Activated CD8-positive, alpha-beta T cell treated with anti-CD3 and anti-CD28 coated beads, Interleukin-2, amount 10 ng/mL, durations not matched to agents 7 days and 5 days (primary cell): ENCODE data around the gene RAPGEF2. TPM values are rescaled to one million over a fixed set of nuclear protein-coding genes. Genes with fewer than 3 reads are reported as not detected.

Source experiments
- ATAC-seq: fragments of 150-1000 bp; cut with Tn5 transposase; one replicate; pipeline ENCODE4 v1.10.0; 2021; ENCODE audit warnings: moderate library complexity
- CTCF ChIA-PET: fragments of 350-600 bp; sonication (Branson Sonifier 250); formaldehyde crosslinking; loops from one replicate; lab custom pipeline; 2021; ENCODE audit warnings: antibody characterized with exemption; lab: Charles Lee
- POLR2A ChIA-PET: fragments of 350-600 bp; sonication (Branson Sonifier 250); formaldehyde crosslinking; loops from one replicate; lab custom pipeline; 2021; ENCODE audit warnings: antibody characterized with exemption; lab: Charles Lee
- DNase-seq: peaks from one replicate; pipeline ENCODE4 v3.0.0-alpha.2; 2020
- H3K27ac Mint-ChIP-seq: one replicate; pipeline ENCODE4 v1.8.0; 2021; ENCODE audit warnings: mild to moderate bottlenecking, mixed read lengths
- H3K27me3 Mint-ChIP-seq: one replicate; pipeline ENCODE4 v1.8.0; 2021; ENCODE audit warnings: low read depth, mixed read lengths
- H3K36me3 Mint-ChIP-seq: one replicate; pipeline ENCODE4 v1.8.0; 2021; ENCODE audit warnings: low read depth, mixed read lengths
- H3K4me1 Mint-ChIP-seq: one replicate; pipeline ENCODE4 v1.8.0; 2021; ENCODE audit warnings: low read depth, mixed read lengths
- H3K4me3 Mint-ChIP-seq: one replicate; pipeline ENCODE4 v1.8.0; 2021; ENCODE audit warnings: mild to moderate bottlenecking, mixed read lengths
- H3K9me3 Mint-ChIP-seq: one replicate; pipeline ENCODE4 v1.8.0; 2022; ENCODE audit warnings: mixed read lengths; ENCODE audit not compliant: insufficient read depth
- total RNA-seq, 2 experiments: library from RNA; stranded (reverse); gene quantifications; one replicate each; pipeline ENCODE4 v1.2.3, GENCODE V29; 2021

The RAPGEF2 gene
- total RNA-seq, 2 experiments from 2014 or later: 10.4 to 12.2 TPM

DNA sequence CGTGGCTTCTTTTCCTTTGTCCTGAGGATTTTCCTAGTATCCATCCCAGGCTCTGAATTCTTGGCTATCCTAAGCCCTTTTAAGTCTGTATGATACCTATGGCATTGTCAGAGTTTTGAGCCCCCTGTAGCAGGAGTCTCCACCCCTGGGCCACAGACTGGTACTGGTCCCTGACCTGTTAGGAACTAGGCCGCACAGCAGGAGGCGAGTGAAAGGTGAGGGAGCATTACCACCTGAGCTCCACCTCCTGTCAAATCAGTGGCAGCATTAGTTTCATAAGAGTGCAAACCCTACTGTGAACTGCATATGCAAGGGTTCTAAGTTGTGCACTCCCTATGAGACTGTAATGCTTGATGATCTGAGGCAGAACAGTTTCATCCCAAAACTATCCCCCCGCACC is 216.1 kb downstream of the RAPGEF2 start:
- H3K27ac Mint-ChIP-seq: no peak overlapping the region
- H3K27me3 Mint-ChIP-seq: no peaks in the 10 kb centered on the region
- DNase-seq (no peak), ATAC-seq (no peak)
- H3K4me3 Mint-ChIP-seq: no peak overlapping the region
- H3K9me3 Mint-ChIP-seq: no peaks in the 10 kb centered on the region
- POLR2A ChIA-PET: no interaction called here
- H3K36me3 Mint-ChIP-seq: peaks cover 11% of the 10 kb centered on the region
- CTCF ChIA-PET: interaction anchor here (1.5 kb wide), 1 partner anchor 115 kb away, joined by 3 read pairs; no protein-coding TSS in a partner anchor
- no peaks in the 10 kb centered on the region for H3K4me1 Mint-ChIP-seq

GRCh38 chr4:159326480-159326879 is 223.6 kb downstream of the RAPGEF2 start:
- DNase-seq: no peak
- no peaks in the 10 kb centered on the region for H3K9me3 Mint-ChIP-seq
- ChIA-PET POLR2A (no interaction called here), CTCF (no interaction called here)
- no peaks in the 10 kb centered on the region for H3K27me3 Mint-ChIP-seq
- peaks cover 14% of the 10 kb centered on the region for H3K36me3 Mint-ChIP-seq
- H3K27ac Mint-ChIP-seq: no peak overlapping the region
- no peak for ATAC-seq
- H3K4me3 Mint-ChIP-seq: no peak overlapping the region
- H3K4me1 Mint-ChIP-seq: no peaks in the 10 kb centered on the region

DNA sequence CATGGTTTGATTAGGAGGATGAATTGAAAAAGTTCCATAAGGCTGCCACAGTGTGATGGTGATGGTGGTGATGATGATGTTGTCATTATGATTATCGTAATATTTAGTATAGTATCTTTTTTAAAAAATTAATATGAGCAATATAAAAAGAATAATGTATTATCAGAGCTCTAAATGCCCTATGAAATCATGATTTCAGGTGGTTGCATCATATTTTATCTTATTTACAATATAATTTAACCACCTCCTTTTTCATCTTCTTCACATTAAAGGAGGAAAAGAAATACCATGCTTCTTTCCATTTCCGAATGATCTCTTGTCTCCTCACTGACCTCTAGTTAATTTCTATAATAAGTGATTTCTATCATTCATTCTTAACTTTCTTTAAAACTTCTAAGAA is 225.9 kb downstream of the RAPGEF2 start:
- no peaks in the 10 kb centered on the region for H3K9me3 Mint-ChIP-seq
- CTCF ChIA-PET: no interaction called here
- no peak overlapping the region for H3K27ac Mint-ChIP-seq
- ATAC-seq: no peak
- H3K27me3 Mint-ChIP-seq: no peaks in the 10 kb centered on the region
- POLR2A ChIA-PET: no interaction called here
- peaks cover 9% of the 10 kb centered on the region for H3K36me3 Mint-ChIP-seq
- no peaks in the 10 kb centered on the region for H3K4me1 Mint-ChIP-seq
- H3K4me3 Mint-ChIP-seq: no peak overlapping the region
- no peak for DNase-seq

GRCh38 chr4:159334461-159334860 is 231.6 kb downstream of the RAPGEF2 start:
- no peaks in the 10 kb centered on the region for H3K4me1 Mint-ChIP-seq
- ATAC-seq (no peak), DNase-seq (no peak)
- H3K4me3 Mint-ChIP-seq: no peak overlapping the region
- ChIA-PET POLR2A (no interaction called here), CTCF (no interaction called here)
- no peaks in the 10 kb centered on the region for H3K9me3 Mint-ChIP-seq
- H3K36me3 Mint-ChIP-seq: peaks cover 16% of the 10 kb centered on the region
- H3K27me3 Mint-ChIP-seq: no peaks in the 10 kb centered on the region
- H3K27ac Mint-ChIP-seq: no peak overlapping the region

- DNase-seq (no peak), ATAC-seq (no peak)
- H3K36me3 Mint-ChIP-seq: peaks cover 22% of the 10 kb centered on the region
- no peaks in the 10 kb centered on the region for H3K27me3 Mint-ChIP-seq
- H3K9me3 Mint-ChIP-seq: no peaks in the 10 kb centered on the region
- CTCF ChIA-PET: no interaction called here
- POLR2A ChIA-PET: no interaction called here
- H3K27ac Mint-ChIP-seq: no peak overlapping the region
- H3K4me3 Mint-ChIP-seq: no peak overlapping the region
- H3K4me1 Mint-ChIP-seq: no peaks in the 10 kb centered on the region
Observed at GRCh38 chr4:159337041-159337440, 234.2 kb downstream of the RAPGEF2 start.

- H3K27ac Mint-ChIP-seq: no peak overlapping the region
- H3K4me1 Mint-ChIP-seq: no peaks in the 10 kb centered on the region
- POLR2A ChIA-PET: no interaction called here
- CTCF ChIA-PET: interaction anchor here (1.4 kb wide), 1 partner anchor 139 kb away, joined by 3 read pairs; no protein-coding TSS in a partner anchor
- H3K36me3 Mint-ChIP-seq: peaks cover 25% of the 10 kb centered on the region
- DNase-seq (no peak), ATAC-seq (no peak)
- no peaks in the 10 kb centered on the region for H3K27me3 Mint-ChIP-seq
- no peak overlapping the region for H3K4me3 Mint-ChIP-seq
- no peaks in the 10 kb centered on the region for H3K9me3 Mint-ChIP-seq
Observed at GRCh38 chr4:159341522-159341921, 238.6 kb downstream of the RAPGEF2 start.

- Mint-ChIP-seq H3K4me1 (no peaks in the 10 kb centered on the region), H3K36me3 (peaks cover 25% of the 10 kb centered on the region), H3K9me3 (no peaks in the 10 kb centered on the region), H3K27me3 (no peaks in the 10 kb centered on the region), H3K4me3 (no peak overlapping the region), H3K27ac (no peak overlapping the region)
- CTCF ChIA-PET: interaction anchor here (1.4 kb wide), 1 partner anchor 140 kb away, joined by 3 read pairs; no protein-coding TSS in a partner anchor
- POLR2A ChIA-PET: no interaction called here
- no peak for ATAC-seq
- DNase-seq: no peak
Observed at GRCh38 chr4:159342374-159342773, 239.5 kb downstream of the RAPGEF2 start.

DNA sequence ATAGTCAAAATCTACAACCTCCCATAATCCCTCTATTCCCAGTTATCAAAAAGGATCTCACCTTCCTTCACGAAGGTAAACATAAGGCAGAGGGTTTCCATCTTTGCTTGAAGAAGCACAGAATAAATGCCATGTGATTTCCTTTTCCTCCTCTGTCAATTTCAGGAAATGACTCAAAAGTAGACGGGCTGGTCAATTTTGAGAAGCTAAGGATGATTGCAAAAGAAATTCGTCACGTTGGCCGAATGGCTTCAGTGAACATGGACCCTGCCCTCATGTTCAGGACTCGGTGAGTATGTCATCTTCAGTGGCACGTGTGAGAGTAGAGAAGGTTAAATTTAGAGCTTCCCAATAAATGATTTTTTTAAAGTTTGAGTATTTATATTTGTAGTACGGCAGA is 240.2 kb downstream of the RAPGEF2 start:
- no peak for DNase-seq
- H3K4me1 Mint-ChIP-seq: no peaks in the 10 kb centered on the region
- ChIA-PET POLR2A (no interaction called here), CTCF (no interaction called here)
- no peak overlapping the region for H3K27ac Mint-ChIP-seq
- no peaks in the 10 kb centered on the region for H3K27me3 Mint-ChIP-seq
- H3K9me3 Mint-ChIP-seq: no peaks in the 10 kb centered on the region
- no peak overlapping the region for H3K4me3 Mint-ChIP-seq
- no peak for ATAC-seq
- peaks cover 25% of the 10 kb centered on the region for H3K36me3 Mint-ChIP-seq

DNA sequence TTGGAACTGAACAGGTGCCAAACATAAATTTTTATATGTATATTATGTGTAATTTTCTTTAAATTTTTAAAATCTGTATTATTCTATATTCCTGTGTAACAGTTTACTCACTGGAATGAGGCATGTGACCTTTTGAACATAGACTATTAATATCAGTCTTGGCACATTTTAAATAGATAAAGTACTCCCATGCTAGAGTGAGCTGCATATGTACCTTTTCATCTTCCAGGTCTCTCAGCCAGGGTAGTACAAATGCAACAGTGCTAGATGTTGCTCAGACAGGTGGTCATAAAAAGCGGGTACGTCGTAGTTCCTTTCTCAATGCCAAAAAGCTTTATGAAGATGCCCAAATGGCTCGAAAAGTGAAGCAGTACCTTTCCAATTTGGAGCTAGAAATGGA is 242.0 kb downstream of the RAPGEF2 start:
- Mint-ChIP-seq H3K4me3 (no peak overlapping the region), H3K4me1 (no peaks in the 10 kb centered on the region), H3K27me3 (no peaks in the 10 kb centered on the region), H3K9me3 (no peaks in the 10 kb centered on the region), H3K36me3 (peaks cover 20% of the 10 kb centered on the region), H3K27ac (no peak overlapping the region)
- ATAC-seq (no peak), DNase-seq (no peak)
- CTCF ChIA-PET: no interaction called here
- POLR2A ChIA-PET: no interaction called here

- Mint-ChIP-seq H3K4me1 (no peaks in the 10 kb centered on the region), H3K27ac (no peak overlapping the region), H3K36me3 (peaks cover 19% of the 10 kb centered on the region), H3K27me3 (no peaks in the 10 kb centered on the region), H3K4me3 (no peak overlapping the region), H3K9me3 (no peaks in the 10 kb centered on the region)
- POLR2A ChIA-PET: no interaction called here
- DNase-seq: no peak
- CTCF ChIA-PET: interaction anchor here (0.7 kb wide), 1 partner anchor 16 kb away, joined by 4 read pairs; no protein-coding TSS in a partner anchor
- ATAC-seq: no peak
Observed at GRCh38 chr4:159346681-159347080, 243.8 kb downstream of the RAPGEF2 start.

GRCh38 chr4:159347813-159348212 is 244.9 kb downstream of the RAPGEF2 start:
- DNase-seq (no peak), ATAC-seq (no peak)
- ChIA-PET POLR2A (no interaction called here), CTCF (no interaction called here)
- Mint-ChIP-seq H3K36me3 (peaks cover 9% of the 10 kb centered on the region), H3K27ac (no peak overlapping the region), H3K4me1 (no peaks in the 10 kb centered on the region), H3K4me3 (no peak overlapping the region), H3K9me3 (no peaks in the 10 kb centered on the region), H3K27me3 (no peaks in the 10 kb centered on the region)

DNA sequence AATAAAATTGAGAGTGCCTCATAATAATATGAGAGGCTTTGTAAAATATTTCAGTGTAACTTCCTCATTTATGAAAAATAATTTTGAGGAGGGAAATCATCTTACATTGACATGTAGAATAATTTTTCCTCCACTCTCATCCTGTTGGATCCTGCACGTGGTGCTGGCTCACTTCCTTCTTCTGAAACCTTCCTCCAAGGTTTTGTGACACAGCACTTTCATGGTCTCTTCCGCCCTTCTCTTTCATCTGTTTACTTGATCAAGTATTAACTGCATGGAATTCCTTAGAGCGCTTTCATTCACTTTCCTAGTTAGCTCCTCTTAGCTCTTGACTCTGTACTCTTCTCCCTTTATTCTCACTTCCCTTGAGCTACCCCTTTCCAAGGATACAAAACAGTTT is 246.5 kb downstream of the RAPGEF2 start:
- CTCF ChIA-PET: no interaction called here
- POLR2A ChIA-PET: no interaction called here
- no peaks in the 10 kb centered on the region for H3K27me3 Mint-ChIP-seq
- no peaks in the 10 kb centered on the region for H3K9me3 Mint-ChIP-seq
- H3K4me1 Mint-ChIP-seq: no peaks in the 10 kb centered on the region
- ATAC-seq: no peak
- H3K27ac Mint-ChIP-seq: no peak overlapping the region
- no peak overlapping the region for H3K4me3 Mint-ChIP-seq
- DNase-seq: no peak
- H3K36me3 Mint-ChIP-seq: peaks cover 5% of the 10 kb centered on the region

DNA sequence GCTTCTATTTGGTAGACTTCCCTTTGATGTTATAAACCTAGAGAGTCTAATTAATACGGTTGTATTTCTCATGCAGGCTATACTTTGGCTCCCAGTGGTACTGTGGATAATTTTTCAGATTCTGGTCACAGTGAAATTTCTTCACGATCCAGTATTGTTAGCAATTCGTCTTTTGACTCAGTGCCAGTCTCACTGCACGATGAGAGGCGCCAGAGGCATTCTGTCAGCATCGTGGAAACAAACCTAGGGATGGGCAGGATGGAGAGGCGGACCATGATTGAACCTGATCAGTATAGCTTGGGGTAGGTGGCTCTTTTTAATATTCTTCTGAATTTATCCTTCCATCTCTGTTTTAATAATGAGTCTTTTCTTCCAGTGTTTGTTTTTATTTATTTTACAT is 249.7 kb downstream of the RAPGEF2 start:
- ChIA-PET CTCF (no interaction called here), POLR2A (no interaction called here)
- Mint-ChIP-seq H3K4me1 (no peaks in the 10 kb centered on the region), H3K36me3 (peaks cover 9% of the 10 kb centered on the region), H3K4me3 (no peak overlapping the region), H3K27ac (no peak overlapping the region), H3K9me3 (no peaks in the 10 kb centered on the region), H3K27me3 (no peaks in the 10 kb centered on the region)
- ATAC-seq: no peak
- DNase-seq: no peak
